Epithelial cell of proximal tubule (primary cell): ENCODE measurements around the gene ZNF778. TPM values are rescaled to one million over a fixed set of nuclear protein-coding genes. Genes with fewer than 3 reads are reported as not detected.

Source experiments
- DNase-seq: peaks from one replicate; pipeline ENCODE4 v3.0.0-alpha.2; 2011; ENCODE audit warnings: low read depth
- H3K4me3 ChIP-seq: 2 replicates; pipeline ENCODE4 v1.5.1; 2011; ENCODE audit warnings: low read depth, mild to moderate bottlenecking, low read length
- total RNA-seq: library from RNA; depleted of rRNA; stranded (reverse); fragments of >200 nt; gene quantifications from 2 replicates; pipeline ENCODE4 v1.2.3, GENCODE V29; 2015
- TF ChIP-seq, protein P1 (sequence below): conservative IDR thresholded peaks from 2 replicates; pipeline ENCODE4 v1.5.1; 2012; ENCODE audit warnings: low read depth, mild to moderate bottlenecking, low read length

Gene ZNF778
- total RNA-seq, 1 donor from 2014 or later = 3.7 TPM

DNA sequence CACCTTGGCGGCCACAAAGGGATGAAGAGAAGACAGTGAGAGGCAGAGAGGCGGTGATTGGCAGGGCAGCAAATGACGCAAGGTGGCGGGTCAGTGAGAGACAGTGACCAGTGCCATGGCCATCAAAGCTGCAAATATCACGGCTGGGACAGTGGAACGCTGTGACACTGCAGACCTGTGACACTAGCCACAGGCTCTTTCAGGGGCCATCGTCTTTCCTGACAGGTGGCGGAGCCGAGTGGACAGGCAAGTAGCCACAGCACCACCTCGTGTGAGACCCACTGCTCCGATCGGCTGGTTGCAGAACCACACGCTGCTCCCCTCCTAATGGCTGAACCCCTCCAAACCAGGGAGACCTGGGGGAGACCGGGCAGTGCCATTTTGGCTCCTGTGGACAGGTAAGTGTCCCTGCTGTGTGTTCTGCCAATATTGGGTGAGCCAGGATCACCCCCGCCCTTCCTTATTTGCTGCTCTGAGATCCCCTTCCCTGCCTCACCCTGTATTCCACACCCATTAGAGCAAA lies 7.9 kb upstream of the ZNF778 start:
- no peak for DNase-seq
- TF ChIP-seq, protein P1, sequence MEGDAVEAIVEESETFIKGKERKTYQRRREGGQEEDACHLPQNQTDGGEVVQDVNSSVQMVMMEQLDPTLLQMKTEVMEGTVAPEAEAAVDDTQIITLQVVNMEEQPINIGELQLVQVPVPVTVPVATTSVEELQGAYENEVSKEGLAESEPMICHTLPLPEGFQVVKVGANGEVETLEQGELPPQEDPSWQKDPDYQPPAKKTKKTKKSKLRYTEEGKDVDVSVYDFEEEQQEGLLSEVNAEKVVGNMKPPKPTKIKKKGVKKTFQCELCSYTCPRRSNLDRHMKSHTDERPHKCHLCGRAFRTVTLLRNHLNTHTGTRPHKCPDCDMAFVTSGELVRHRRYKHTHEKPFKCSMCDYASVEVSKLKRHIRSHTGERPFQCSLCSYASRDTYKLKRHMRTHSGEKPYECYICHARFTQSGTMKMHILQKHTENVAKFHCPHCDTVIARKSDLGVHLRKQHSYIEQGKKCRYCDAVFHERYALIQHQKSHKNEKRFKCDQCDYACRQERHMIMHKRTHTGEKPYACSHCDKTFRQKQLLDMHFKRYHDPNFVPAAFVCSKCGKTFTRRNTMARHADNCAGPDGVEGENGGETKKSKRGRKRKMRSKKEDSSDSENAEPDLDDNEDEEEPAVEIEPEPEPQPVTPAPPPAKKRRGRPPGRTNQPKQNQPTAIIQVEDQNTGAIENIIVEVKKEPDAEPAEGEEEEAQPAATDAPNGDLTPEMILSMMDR = no peak
- no peak overlapping the region for H3K4me3 ChIP-seq

DNA sequence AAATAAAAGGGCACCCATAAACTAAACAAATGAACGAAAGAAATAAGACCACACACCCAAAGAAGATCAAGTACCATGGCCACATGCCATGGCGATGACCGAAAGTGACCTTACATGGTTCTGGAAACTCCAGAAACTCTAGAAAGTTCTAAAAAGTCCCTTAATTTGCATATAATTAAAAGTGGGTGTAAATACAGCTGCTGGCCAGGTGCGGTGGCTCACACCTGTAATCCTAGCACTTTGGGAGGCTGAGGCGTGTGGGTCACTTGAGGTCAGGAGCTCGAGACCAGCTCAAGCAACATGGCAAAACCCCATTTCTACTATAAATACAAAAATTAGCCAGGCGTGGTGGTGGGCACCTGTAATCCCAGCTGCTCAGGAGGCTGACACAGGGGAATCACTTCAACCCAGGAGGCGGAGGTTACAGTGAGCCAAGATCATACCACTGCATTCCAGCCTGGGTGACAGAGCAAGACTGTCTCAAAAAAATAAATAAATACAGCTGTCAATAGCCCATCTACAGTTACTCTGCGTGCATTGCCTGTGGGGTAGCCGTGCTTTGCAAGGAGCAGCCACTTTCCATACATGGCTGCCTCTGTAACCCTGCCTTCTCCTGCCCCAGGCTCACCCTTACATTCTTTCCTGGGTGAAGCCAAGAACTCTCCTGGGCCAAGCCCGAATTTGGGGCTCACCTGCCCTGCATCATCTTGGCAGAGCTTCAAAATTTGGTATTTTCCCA lies 7.2 kb upstream of the ZNF778 start:
- no peak for DNase-seq
- H3K4me3 ChIP-seq = no peak overlapping the region
- TF ChIP-seq, protein P1 = no peak

DNA sequence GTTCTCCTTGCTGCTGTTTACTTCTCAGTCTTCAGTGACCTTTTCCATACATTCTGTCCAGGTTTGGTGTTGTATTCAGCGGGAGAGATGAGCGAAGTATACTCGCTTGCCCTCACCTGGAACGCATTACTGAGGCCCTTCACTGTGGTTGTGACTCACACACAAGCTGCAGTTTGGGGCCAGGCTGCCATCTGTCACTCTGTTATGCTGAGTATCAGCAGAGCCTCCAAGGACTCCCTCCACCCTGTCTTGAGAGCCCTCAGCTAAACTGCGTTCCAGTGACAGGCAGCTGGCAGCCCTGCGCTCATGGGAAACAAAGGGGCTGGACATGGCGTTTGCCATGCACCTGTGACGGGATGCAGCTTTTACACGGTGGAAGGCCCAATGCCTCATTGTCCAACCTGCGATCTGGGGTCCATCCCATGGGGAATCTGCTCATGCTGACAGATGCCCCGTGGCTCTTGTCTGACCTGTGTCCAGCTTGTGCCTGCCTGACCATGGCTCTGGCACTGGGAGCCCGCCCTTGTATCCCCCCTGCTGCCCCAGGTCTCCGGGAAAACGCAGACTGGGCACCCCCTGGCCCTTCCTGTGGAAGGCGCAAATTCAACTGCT lies 6.5 kb upstream of the ZNF778 start:
- no peak for DNase-seq
- H3K4me3 ChIP-seq = no peak overlapping the region
- TF ChIP-seq, protein P1 = no peak

DNA sequence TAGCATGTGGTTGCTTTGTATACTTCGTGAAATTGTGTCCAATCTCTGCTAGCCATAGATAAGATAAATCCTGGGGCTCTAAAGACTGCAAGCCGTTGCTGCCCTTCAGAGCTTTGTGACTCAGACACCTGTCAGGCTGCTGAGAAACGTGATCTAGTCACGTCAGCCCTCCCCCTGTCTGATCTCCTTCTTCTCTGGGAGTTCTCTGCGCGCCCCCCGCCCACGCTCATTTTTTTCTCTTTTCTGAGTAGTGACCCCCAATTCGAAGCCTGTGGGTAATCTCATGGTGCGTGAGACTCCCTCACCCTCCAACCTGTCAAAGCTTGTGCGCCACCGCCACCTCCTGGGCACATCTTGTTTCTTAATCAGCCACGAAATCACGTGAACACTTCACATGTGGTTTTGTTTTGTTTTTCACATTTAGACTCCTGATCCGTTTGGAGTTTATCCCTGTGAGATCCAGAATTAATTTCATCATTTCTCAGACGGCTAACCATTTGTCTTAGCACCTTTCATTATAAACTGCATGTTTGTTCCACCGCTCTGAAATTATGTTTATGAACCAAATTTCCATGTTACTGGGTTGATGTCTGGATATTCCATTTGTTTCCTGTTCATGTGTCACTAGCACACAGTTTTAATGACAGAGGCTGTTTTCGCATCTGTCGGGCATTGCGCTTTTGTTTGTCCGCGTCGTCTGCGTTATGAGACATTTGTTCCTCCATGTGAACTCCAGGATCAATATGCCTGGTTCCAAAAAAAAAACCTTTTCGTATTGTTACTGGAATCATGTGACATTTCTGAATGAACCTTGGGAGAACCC lies 977 bp upstream of the ZNF778 start:
- TF ChIP-seq, protein P1 = peak; percentile 70
- peak; percentile 43 for DNase-seq
- peak overlapping the region; percentile 99 for H3K4me3 ChIP-seq

DNA sequence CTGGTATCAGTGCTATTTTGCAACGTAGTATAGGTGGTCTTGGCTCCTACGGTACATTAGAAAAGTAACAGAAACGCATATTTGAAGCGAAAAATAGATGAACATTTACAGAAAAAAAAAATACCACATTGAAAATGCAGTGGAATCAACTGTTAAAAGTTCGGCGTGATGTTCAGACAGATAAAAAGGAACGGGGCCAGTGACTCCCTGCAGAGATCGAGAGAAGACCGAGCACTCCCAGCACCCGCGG lies 440 bp upstream of the ZNF778 start:
- TF ChIP-seq, protein P1 = no peak
- DNase-seq = no peak

DNA sequence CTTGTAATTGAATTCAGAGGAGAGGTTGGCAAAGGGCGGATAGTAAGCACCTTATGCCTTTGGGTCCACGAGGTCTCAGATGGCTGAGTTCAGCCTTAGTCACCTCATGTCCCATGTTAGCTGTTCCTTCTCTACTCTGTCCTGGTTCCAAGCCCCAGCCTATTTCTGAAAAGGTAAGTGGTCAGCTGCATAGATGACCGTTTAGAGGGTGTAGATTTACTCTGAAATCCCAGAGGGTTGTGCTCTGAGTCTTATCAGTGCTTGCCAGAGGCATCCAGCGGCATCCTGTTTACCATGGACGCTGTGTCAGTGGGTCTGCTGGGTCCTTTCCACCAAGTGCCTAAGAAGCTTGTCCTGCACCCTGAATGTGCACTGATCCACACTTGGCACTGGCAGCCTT lies 1.9 kb downstream of the ZNF778 start:
- DNase-seq = no peak
- H3K4me3 ChIP-seq = no peak overlapping the region
- TF ChIP-seq, protein P1 = no peak

More for the DNA sequence above, 440 bp upstream of the ZNF778 start:
- H3K4me3 ChIP-seq = peak overlapping the region; percentile 99
